ENCODE data around the gene WDR87. TPM values are rescaled to one million over a fixed set of nuclear protein-coding genes. Genes with fewer than 3 reads are reported as not detected.

The WDR87 gene
- polyA plus RNA-seq, 1 experiment: not detected

DNA sequence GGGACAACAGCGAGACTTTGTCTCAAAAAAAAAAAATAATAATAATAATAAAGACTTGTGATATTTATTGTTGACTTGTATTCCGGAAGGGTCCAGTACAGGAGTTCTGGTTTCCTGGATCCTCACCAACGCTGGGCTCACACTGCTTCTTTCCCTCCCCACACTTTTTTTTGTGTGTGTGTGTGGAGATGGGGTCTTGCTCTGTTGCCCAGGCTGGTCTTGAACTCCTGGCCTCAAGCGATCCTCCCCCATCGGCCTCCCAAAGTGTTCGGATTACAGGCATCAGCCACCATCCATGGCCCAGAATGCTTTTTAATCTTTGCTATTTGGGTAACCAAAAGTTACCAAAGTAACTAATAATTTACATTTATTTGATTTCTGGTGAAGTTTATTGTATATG, 39.7 kb upstream of the WDR87 start:
- TF ChIP-seq, protein P1, sequence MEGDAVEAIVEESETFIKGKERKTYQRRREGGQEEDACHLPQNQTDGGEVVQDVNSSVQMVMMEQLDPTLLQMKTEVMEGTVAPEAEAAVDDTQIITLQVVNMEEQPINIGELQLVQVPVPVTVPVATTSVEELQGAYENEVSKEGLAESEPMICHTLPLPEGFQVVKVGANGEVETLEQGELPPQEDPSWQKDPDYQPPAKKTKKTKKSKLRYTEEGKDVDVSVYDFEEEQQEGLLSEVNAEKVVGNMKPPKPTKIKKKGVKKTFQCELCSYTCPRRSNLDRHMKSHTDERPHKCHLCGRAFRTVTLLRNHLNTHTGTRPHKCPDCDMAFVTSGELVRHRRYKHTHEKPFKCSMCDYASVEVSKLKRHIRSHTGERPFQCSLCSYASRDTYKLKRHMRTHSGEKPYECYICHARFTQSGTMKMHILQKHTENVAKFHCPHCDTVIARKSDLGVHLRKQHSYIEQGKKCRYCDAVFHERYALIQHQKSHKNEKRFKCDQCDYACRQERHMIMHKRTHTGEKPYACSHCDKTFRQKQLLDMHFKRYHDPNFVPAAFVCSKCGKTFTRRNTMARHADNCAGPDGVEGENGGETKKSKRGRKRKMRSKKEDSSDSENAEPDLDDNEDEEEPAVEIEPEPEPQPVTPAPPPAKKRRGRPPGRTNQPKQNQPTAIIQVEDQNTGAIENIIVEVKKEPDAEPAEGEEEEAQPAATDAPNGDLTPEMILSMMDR (IDR thresholded peaks at IDR 0.05; ENCODE audit: insufficient read depth, low read depth, low read length): no peak
- no peak overlapping the region for H3K4me3 ChIP-seq (ENCODE audit: low read depth, low read length)
- ChIA-PET POLR2A (no interaction called here), CTCF (no interaction called here)
- H3K36me3 ChIP-seq (ENCODE audit: control insufficient read depth, insufficient read depth, low read length): no peaks in the 10 kb centered on the region; the same call in 1 of the 2 replicates
- no peak for DNase-seq (ENCODE audit: low read depth)
- no peaks in the 10 kb centered on the region for H3K27me3 ChIP-seq (ENCODE audit: control insufficient read depth, insufficient read depth, low read length)

DNA sequence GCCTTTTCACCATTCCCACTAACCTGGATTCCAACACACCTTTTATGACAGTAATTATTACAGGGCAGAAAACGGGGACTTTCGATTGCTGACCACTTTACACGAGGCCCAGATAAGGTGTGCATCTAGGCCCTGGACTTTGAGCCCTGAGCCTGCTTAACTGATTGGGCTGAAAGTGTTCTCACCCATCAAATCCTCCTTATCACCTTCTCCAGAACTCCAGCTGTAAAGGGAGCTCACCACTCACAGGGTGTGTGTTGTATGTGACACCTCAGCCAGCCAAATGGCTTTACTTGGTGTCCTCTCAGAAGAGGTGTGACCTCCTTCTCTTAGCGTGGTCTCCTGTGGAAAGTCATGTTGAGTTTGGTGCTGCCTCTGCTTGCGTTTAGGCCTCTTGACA, 37.1 kb upstream of the WDR87 start:
- ChIA-PET CTCF (no interaction called here), POLR2A (no interaction called here)
- no peaks in the 10 kb centered on the region for H3K27me3 ChIP-seq (ENCODE audit: control insufficient read depth, insufficient read depth, low read length)
- no peaks in the 10 kb centered on the region for H3K36me3 ChIP-seq (ENCODE audit: control insufficient read depth, insufficient read depth, low read length)
- TF ChIP-seq, protein P1 (IDR thresholded peaks at IDR 0.05; ENCODE audit: insufficient read depth, low read depth, low read length): no peak
- no peak for DNase-seq (ENCODE audit: low read depth)
- no peak overlapping the region for H3K4me3 ChIP-seq (ENCODE audit: low read depth, low read length)

DNA sequence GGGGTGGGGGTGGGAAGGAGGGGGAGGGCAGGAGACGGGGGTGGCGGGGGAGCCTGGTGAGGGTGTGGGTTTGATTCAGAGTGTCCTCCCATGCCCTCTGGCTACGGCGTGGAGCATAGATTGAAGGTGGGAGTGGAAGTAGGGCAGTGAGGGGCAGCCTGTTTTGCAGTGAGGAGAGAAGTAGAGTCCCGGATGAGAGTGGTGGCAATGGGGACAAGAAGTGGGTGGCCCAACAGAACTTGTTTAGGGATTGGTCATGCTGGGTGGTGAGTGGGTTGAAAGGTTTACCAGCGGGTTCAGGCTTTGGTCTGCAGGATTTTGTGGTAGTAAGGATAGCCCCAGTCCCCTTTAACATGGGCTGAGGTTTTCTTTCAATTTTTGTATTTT, 36.1 kb upstream of the WDR87 start:
- TF ChIP-seq, protein P1 (IDR thresholded peaks at IDR 0.05; ENCODE audit: insufficient read depth, low read depth, low read length): no peak
- no peak for DNase-seq (ENCODE audit: low read depth)

DNA sequence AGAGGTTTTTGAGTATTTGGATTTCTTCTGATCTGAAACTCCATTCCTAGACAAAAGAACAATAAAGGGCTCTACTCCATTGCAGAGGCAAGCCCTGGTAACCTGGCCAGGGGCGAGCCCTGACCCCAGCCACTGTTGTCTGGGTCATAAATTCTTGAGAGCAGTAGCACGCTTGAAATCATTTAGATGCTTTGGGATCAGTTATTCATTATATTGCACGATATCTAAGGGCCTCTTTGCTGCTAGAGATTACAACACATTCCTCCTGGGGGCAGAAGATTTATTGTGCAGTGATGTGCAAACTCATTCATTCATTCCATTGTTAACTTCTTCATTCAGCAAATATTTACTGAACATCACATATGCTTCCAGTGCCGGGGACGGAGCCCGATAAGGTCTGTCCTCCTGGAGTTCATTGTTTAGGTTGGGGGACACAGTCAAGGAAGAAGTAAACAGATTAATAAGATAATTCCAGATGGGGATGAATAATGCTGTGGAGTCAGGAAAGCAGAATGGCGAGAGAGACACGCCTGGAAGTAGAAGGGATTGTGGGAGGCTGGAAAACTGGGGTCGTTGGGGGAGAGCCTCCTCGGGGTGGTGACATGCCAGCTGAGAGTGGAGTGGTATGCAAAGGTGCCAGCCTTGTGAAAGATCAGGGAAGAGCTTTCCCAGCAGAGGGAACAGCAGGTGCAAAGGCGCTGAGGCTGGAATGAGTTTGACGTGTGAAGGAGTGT, 35.6 kb upstream of the WDR87 start:
- TF ChIP-seq, protein P1 (IDR thresholded peaks at IDR 0.05; ENCODE audit: insufficient read depth, low read depth, low read length): no peak
- DNase-seq (ENCODE audit: low read depth): no peak
- no peaks in the 10 kb centered on the region for H3K27me3 ChIP-seq (ENCODE audit: control insufficient read depth, insufficient read depth, low read length)
- H3K36me3 ChIP-seq (ENCODE audit: control insufficient read depth, insufficient read depth, low read length): no peaks in the 10 kb centered on the region
- ChIA-PET POLR2A (no interaction called here), CTCF (no interaction called here)
- H3K4me3 ChIP-seq (ENCODE audit: low read depth, low read length): no peak overlapping the region

More for the DNA sequence above, 36.1 kb upstream of the WDR87 start:
- no peaks in the 10 kb centered on the region for H3K27me3 ChIP-seq (ENCODE audit: control insufficient read depth, insufficient read depth, low read length)
- no peaks in the 10 kb centered on the region for H3K36me3 ChIP-seq (ENCODE audit: control insufficient read depth, insufficient read depth, low read length)
- ChIA-PET CTCF (no interaction called here), POLR2A (no interaction called here)
- no peak overlapping the region for H3K4me3 ChIP-seq (ENCODE audit: low read depth, low read length)

DNA sequence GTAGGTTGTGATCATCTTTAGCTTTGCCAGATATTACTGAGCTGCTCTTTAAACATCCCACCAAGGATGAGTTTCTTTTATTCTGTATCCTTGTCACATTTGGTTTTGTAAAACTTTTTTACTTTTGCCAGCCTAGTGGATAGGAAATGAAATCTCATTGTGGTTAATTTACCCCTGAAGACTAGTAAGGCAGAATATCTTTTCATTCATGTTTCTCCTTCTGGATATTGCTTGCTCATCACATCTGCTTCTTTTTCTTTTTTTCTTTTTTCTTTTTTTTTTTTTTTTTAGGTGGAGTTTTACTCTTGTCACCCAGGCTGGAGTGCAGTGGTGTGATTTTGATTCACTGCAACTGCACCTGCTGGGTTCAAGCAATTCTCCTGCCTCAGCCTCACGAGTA, 32.0 kb upstream of the WDR87 start:
- Histone ChIP-seq H3K4me3 (ENCODE audit: low read depth, low read length) (no peak overlapping the region), H3K27me3 (ENCODE audit: control insufficient read depth, insufficient read depth, low read length) (no peaks in the 10 kb centered on the region), H3K36me3 (ENCODE audit: control insufficient read depth, insufficient read depth, low read length) (no peaks in the 10 kb centered on the region)
- CTCF ChIA-PET: interaction anchor here (0.6 kb wide), 1 partner anchor 48 kb away, joined by 3 read pairs; no protein-coding TSS in a partner anchor
- DNase-seq (ENCODE audit: low read depth): no peak
- POLR2A ChIA-PET: no interaction called here
- TF ChIP-seq, protein P1 (IDR thresholded peaks at IDR 0.05; ENCODE audit: insufficient read depth, low read depth, low read length): no peak

Data from BJ (cell line).